OCI-LY3 (cell line): Measurements from ENCODE around the gene ARSG.

Experiments used
- CTCF ChIP-seq: fragments of 200-600, 300-600 bp; sonication (generic); IDR thresholded peaks from 2 replicates; pipeline ENCODE4 v1.5.1; 2014; ENCODE audit warnings: antibody characterized with exemption, low read length, low read depth
- EZH2phosphoT487 ChIP-seq: fragments of 200-600 bp; shearing (Covaris generic); IDR thresholded peaks from 2 replicates; pipeline ENCODE4 v1.6.1; 2018; ENCODE audit warnings: antibody characterized with exemption, mixed run types, low read depth

GRCh38 chr17:68441070-68441770 lies 149.9 kb downstream of the ARSG start:
- TF ChIP-seq CTCF (no peak), EZH2phosphoT487 (no peak)
